T-cell (primary cell): ENCODE results near the gene ELFN2. TPM values are rescaled to one million over a fixed set of nuclear protein-coding genes. Genes with fewer than 3 reads are reported as not detected.

Experiments used
- ATAC-seq, 4 experiments: fragments of 200-7000 bp in 3 of 4; fragments of 150-1000 bp in 1 of 4; cut with Tn5 transposase; replicated peaks in 1 of 4; 1 replicate in 3 of 4; 2 replicates in 1 of 4; pipeline ENCODE4 v1.10.0; 2021; ENCODE audit warnings: moderate library complexity in 3 of 4, mild to moderate bottlenecking in 2 of 4, moderate number of reproducible peaks in 1 of 4
- CTCF ChIA-PET, 2 donors: fragments of 300-600 bp; sonication (Branson Sonifier 250); formaldehyde crosslinking; loops; one replicate each; lab custom pipeline; 2022; ENCODE audit warnings: antibody characterized with exemption in 2 of 2; lab: Charles Lee
- POLR2A ChIA-PET, 2 donors: fragments of 300-600 bp; sonication (Branson Sonifier 250); formaldehyde crosslinking; loops; one replicate each; lab custom pipeline; 2022; ENCODE audit warnings: antibody characterized with exemption in 2 of 2; lab: Charles Lee
- DNase-seq, 35 experiments: peaks; one replicate each; pipeline versions ENCODE4 v3.0.0 to v3.0.0-alpha.2; 2013 to 2023
- H3K27ac ChIP-seq: one replicate; pipeline ENCODE4 v1.5.1; 2013; ENCODE audit warnings: low read length
- H3K27me3 ChIP-seq, 2 experiments: replicated peaks in 1 of 2; 1 replicate in 1 of 2; 2 replicates in 1 of 2; pipeline versions ENCODE4 v1.6.1 to v1.7.0; 2013; ENCODE audit warnings: low read length in 1 of 2, mixed read lengths in 1 of 2; ENCODE audit not compliant: control insufficient read depth in 2 of 2, insufficient read depth in 2 of 2; ENCODE audit errors: extremely low read depth in 1 of 2
- H3K36me3 ChIP-seq, 2 donors: 1 replicate in 1 of 2; 2 replicates in 1 of 2; pipeline versions ENCODE4 v1.6.1 to v1.7.0; 2013; ENCODE audit warnings: low read length in 1 of 2; ENCODE audit not compliant: control insufficient read depth in 2 of 2, insufficient read depth in 1 of 2; ENCODE audit errors: extremely low read depth in 1 of 2
- H3K4me1 ChIP-seq, 2 experiments: 1 replicate in 1 of 2; 2 replicates in 1 of 2; pipeline versions ENCODE4 v1.6.1 to v1.7.0; 2013; ENCODE audit warnings: low read length in 2 of 2, mixed read lengths in 1 of 2; ENCODE audit not compliant: insufficient read depth in 2 of 2, control insufficient read depth in 1 of 2; ENCODE audit errors: extremely low read depth in 1 of 2
- H3K4me3 ChIP-seq, 2 donors: 1 replicate in 1 of 2; 2 replicates in 1 of 2; pipeline versions ENCODE4 v1.5.1 to v1.7.0; 2013; ENCODE audit warnings: mild to moderate bottlenecking in 2 of 2, low read length in 1 of 2, moderate library complexity in 1 of 2; ENCODE audit not compliant: control insufficient read depth in 1 of 2; ENCODE audit errors: extremely low read depth in 1 of 2
- H3K9me3 ChIP-seq: 2 replicates; pipeline ENCODE4 v1.7.0; 2013
- H3K27ac Mint-ChIP-seq, 2 donors: one replicate each; pipeline ENCODE4 v1.8.0; 2020 to 2021; ENCODE audit warnings: mild to moderate bottlenecking in 2 of 2, mixed read lengths in 2 of 2
- H3K27me3 Mint-ChIP-seq, 2 donors: one replicate each; pipeline ENCODE4 v1.8.0; 2021 to 2022; ENCODE audit warnings: mixed read lengths in 2 of 2
- H3K36me3 Mint-ChIP-seq: one replicate; pipeline ENCODE4 v1.8.0; 2021; ENCODE audit warnings: mixed read lengths
- H3K4me1 Mint-ChIP-seq, 3 donors: one replicate each; pipeline ENCODE4 v1.8.0; 2020 to 2022; ENCODE audit warnings: mixed read lengths in 3 of 3, mild to moderate bottlenecking in 1 of 3
- H3K4me3 Mint-ChIP-seq, 3 donors: one replicate each; pipeline ENCODE4 v1.8.0; 2020 to 2022; ENCODE audit warnings: mild to moderate bottlenecking in 3 of 3, mixed read lengths in 3 of 3, moderate library complexity in 3 of 3
- H3K9me3 Mint-ChIP-seq, 3 donors: one replicate each; pipeline ENCODE4 v1.8.0; 2020 to 2022; ENCODE audit warnings: mixed read lengths in 3 of 3
- WGBS: methylation state at CpG from one replicate; pipeline ENCODE4 v1.1.5; 2013; ENCODE audit warnings: missing lambda C conversion rate; ENCODE audit not compliant: insufficient coverage; 5-methylcytosine and 5-hydroxymethylcytosine counted together
- total RNA-seq, 35 experiments: library from RNA in 6 of 35; stranded (reverse) in 6 of 35; fragments of 120-200 nt in 1 of 35; gene quantifications; one replicate each; pipeline versions ENCODE4 v1.2.1 to v1.2.4 and lab custom pipeline; 2013 to 2026

Gene ELFN2
- total RNA-seq, 5 donors from 2014 or later (not counting 1 experiment from before 2014, with no cell fraction given), result 0.09 to 0.88 (median 0.70) TPM

- Mint-ChIP-seq H3K9me3 (no peaks in the 10 kb centered on the region), H3K36me3 (no peaks in the 10 kb centered on the region), H3K27me3 (peaks cover 19 to 34% of the 10 kb centered on the region in 2 donors), H3K4me3 (no peak overlapping the region), H3K27ac (no peak overlapping the region), H3K4me1 (peaks cover 8 to 18% (median 15%) of the 10 kb centered on the region in 3 donors)
- Histone ChIP-seq H3K4me3 (no peak overlapping the region), H3K27ac (no peak overlapping the region), H3K9me3 (no peaks in the 10 kb centered on the region), H3K27me3 (peaks cover 0 to 63% of the 10 kb centered on the region in 2 experiments), H3K4me1 (peaks cover 3 to 17% of the 10 kb centered on the region in 2 experiments), H3K36me3 (no peaks in the 10 kb centered on the region)
- DNase-seq, result no peak
- no peak for ATAC-seq
- POLR2A ChIA-PET, result interaction anchor here in 1 of 2 donors (0.6 kb wide), 1 partner anchor 101 kb away, joined by 6 read pairs; no protein-coding TSS in a partner anchor
- 74% methylated on average over 3 of the region's 4 CpGs for WGBS
- CTCF ChIA-PET, result no interaction called here
Observed at GRCh38 chr22:37411655-37412054, 15.6 kb downstream of the ELFN2 start.

GRCh38 chr22:37410174-37411055, 16.9 kb downstream of the ELFN2 start:
- ChIA-PET POLR2A (no interaction called here), CTCF (interaction anchor here in 1 of 2 donors (0.6 kb wide), 1 partner anchor 37 kb away, joined by 8 read pairs; no protein-coding TSS in a partner anchor)
- H3K36me3 Mint-ChIP-seq, result no peaks in the 10 kb centered on the region
- Histone ChIP-seq H3K36me3 (no peaks in the 10 kb centered on the region), H3K4me3 (no peak overlapping the region), H3K27ac (no peak overlapping the region), H3K9me3 (no peaks in the 10 kb centered on the region), H3K4me1 (peaks cover 0 to 8% of the 10 kb centered on the region in 2 experiments), H3K27me3 (peaks cover 0 to 50% of the 10 kb centered on the region in 2 experiments)
- DNase-seq, result no peak
- peaks cover 0 to 10% (median 6%) of the 10 kb centered on the region in 3 donors for H3K4me1 Mint-ChIP-seq
- H3K9me3 Mint-ChIP-seq, result no peaks in the 10 kb centered on the region
- WGBS, result 54% methylated on average over 17 of the region's 32 CpGs
- no peak overlapping the region for H3K27ac Mint-ChIP-seq
- H3K27me3 Mint-ChIP-seq, result peaks cover 13 to 22% of the 10 kb centered on the region in 2 donors
- no peak for ATAC-seq
- H3K4me3 Mint-ChIP-seq, result no peak overlapping the region

- Histone ChIP-seq H3K4me1 (peaks cover 0 to 8% of the 10 kb centered on the region in 2 experiments), H3K27me3 (peaks cover 0 to 42% of the 10 kb centered on the region in 2 experiments), H3K27ac (no peak overlapping the region), H3K4me3 (no peak overlapping the region), H3K9me3 (no peaks in the 10 kb centered on the region), H3K36me3 (no peaks in the 10 kb centered on the region)
- Mint-ChIP-seq H3K36me3 (no peaks in the 10 kb centered on the region), H3K9me3 (no peaks in the 10 kb centered on the region), H3K27ac (no peak overlapping the region), H3K4me1 (peaks cover 0 to 10% (median 6%) of the 10 kb centered on the region in 3 donors), H3K27me3 (peaks cover 5 to 13% of the 10 kb centered on the region in 2 donors), H3K4me3 (no peak overlapping the region)
- whole genome bisulfite sequencing, result 78% methylated on average over 8 of the region's 13 CpGs
- CTCF ChIA-PET, result interaction anchor here in 1 of 2 donors (0.6 kb wide), 1 partner anchor 37 kb away, joined by 8 read pairs; no protein-coding TSS in a partner anchor
- POLR2A ChIA-PET, result no interaction called here
- ATAC-seq (no peak), DNase-seq (no peak)
Observed at GRCh38 chr22:37409459-37410050, 17.7 kb downstream of the ELFN2 start.

GRCh38 chr22:37409031-37409430, 18.2 kb downstream of the ELFN2 start:
- 61% methylated on average over 6 of the region's 8 CpGs for WGBS
- POLR2A ChIA-PET, result no interaction called here
- Mint-ChIP-seq H3K27me3 (peaks cover 3 to 10% of the 10 kb centered on the region in 2 donors), H3K4me1 (peaks cover 0 to 10% (median 6%) of the 10 kb centered on the region in 3 donors), H3K27ac (no peak overlapping the region), H3K4me3 (no peak overlapping the region), H3K9me3 (no peaks in the 10 kb centered on the region), H3K36me3 (no peaks in the 10 kb centered on the region)
- Histone ChIP-seq H3K9me3 (no peaks in the 10 kb centered on the region), H3K4me1 (peaks cover 0 to 8% of the 10 kb centered on the region in 2 experiments), H3K36me3 (no peaks in the 10 kb centered on the region), H3K27me3 (peaks cover 0 to 37% of the 10 kb centered on the region in 2 experiments), H3K4me3 (no peak overlapping the region), H3K27ac (no peak overlapping the region)
- ATAC-seq (no peak), DNase-seq (no peak)
- CTCF ChIA-PET, result no interaction called here

- Histone ChIP-seq H3K4me1 (peaks cover 0 to 6% of the 10 kb centered on the region in 2 experiments), H3K4me3 (no peak overlapping the region), H3K27ac (no peak overlapping the region), H3K27me3 (peaks cover 0 to 29% of the 10 kb centered on the region in 2 experiments), H3K9me3 (no peaks in the 10 kb centered on the region), H3K36me3 (no peaks in the 10 kb centered on the region)
- POLR2A ChIA-PET, result no interaction called here
- Mint-ChIP-seq H3K9me3 (no peaks in the 10 kb centered on the region), H3K27me3 (peaks cover 3 to 8% of the 10 kb centered on the region in 2 donors), H3K4me3 (no peak overlapping the region), H3K36me3 (no peaks in the 10 kb centered on the region), H3K4me1 (peaks cover 0 to 10% (median 3%) of the 10 kb centered on the region in 3 donors), H3K27ac (no peak overlapping the region)
- DNase-seq, result no peak
- 91% methylated on average over 4 of the region's 8 CpGs for WGBS
- no peak for ATAC-seq
- CTCF ChIA-PET, result no interaction called here
Observed at GRCh38 chr22:37407856-37408255, 19.4 kb downstream of the ELFN2 start.

- H3K36me3 ChIP-seq, result no peaks in the 10 kb centered on the region
- no peak for DNase-seq
- peaks cover 0 to 20% of the 10 kb centered on the region in 2 experiments for H3K27me3 ChIP-seq
- POLR2A ChIA-PET, result no interaction called here
- Mint-ChIP-seq H3K36me3 (no peaks in the 10 kb centered on the region), H3K4me3 (no peak overlapping the region), H3K9me3 (no peaks in the 10 kb centered on the region), H3K27ac (no peak overlapping the region), H3K4me1 (peaks cover 0 to 10% (median 2%) of the 10 kb centered on the region in 3 donors), H3K27me3 (peaks cover 3 to 7% of the 10 kb centered on the region in 2 donors)
- H3K4me3 ChIP-seq, result no peak overlapping the region
- CTCF ChIA-PET, result no interaction called here
- WGBS, result 79% methylated on average over 12 of the region's 17 CpGs
- H3K4me1 ChIP-seq, result no peaks in the 10 kb centered on the region
- no peak overlapping the region for H3K27ac ChIP-seq
- no peaks in the 10 kb centered on the region for H3K9me3 ChIP-seq
- ATAC-seq, result no peak
Observed at GRCh38 chr22:37406441-37407235, 20.6 kb downstream of the ELFN2 start.
